K562 (cell line): Measurements from ENCODE around the gene LONP1. TPM values are rescaled to one million over a fixed set of nuclear protein-coding genes. Genes with fewer than 3 reads are reported as not detected.
A peak's percentile ranks its signal among the peaks of the same experiment; 100 is the strongest.

ENCODE experiments used
- AFF4 ChIP-seq: sonication (generic); formaldehyde crosslinking; IDR thresholded peaks from 2 replicates; pipeline ENCODE4 v1.8.0; 2023; ENCODE audit warnings: mild to moderate bottlenecking, missing genetic modification reagents
- ARID4B ChIP-seq: sonication (generic); formaldehyde crosslinking; IDR thresholded peaks from 2 replicates; pipeline ENCODE4 v1.8.0; 2022; ENCODE audit warnings: mild to moderate bottlenecking, missing genetic modification reagents
- ATF1 ChIP-seq, 2 experiments: fragments of 450-650 bp in 1 of 2; IDR thresholded peaks; 2 replicates each; pipeline ENCODE4 v1.6.1; 2016; ENCODE audit warnings: missing compliant biosample characterization in 1 of 2, missing genetic modification characterization in 1 of 2
- ATF3 ChIP-seq, 2 experiments: fragments of 450-650 bp in 1 of 2; sonication (generic) in 1 of 2; formaldehyde crosslinking in 1 of 2; IDR thresholded peaks in 1 of 2; conservative IDR thresholded peaks in 1 of 2; 2 replicates each; pipeline versions ENCODE4 v1.6.1 to v1.8.1; 2016 to 2023; ENCODE audit warnings: mild to moderate bottlenecking in 2 of 2, moderate library complexity in 2 of 2, inconsistent platforms in 1 of 2, missing genetic modification reagents in 1 of 2
- CBFA2T2 ChIP-seq: fragments of 450-650 bp; conservative IDR thresholded peaks from 2 replicates; pipeline ENCODE4 v1.6.1; 2017; ENCODE audit warnings: mild to moderate bottlenecking
- EGR1 ChIP-seq: fragments of 450-650 bp; conservative IDR thresholded peaks from 2 replicates; pipeline ENCODE4 v1.6.1; 2017; ENCODE audit warnings: mild to moderate bottlenecking
- FOXP1 ChIP-seq: sonication (generic); formaldehyde crosslinking; IDR thresholded peaks from 2 replicates; pipeline ENCODE4 v1.8.0; 2022; ENCODE audit warnings: mild to moderate bottlenecking, missing genetic modification reagents
- HSF4 ChIP-seq: fragments of 250-450 bp; sonication (Bioruptor Pico); IDR thresholded peaks from 2 replicates; pipeline ENCODE4 v2.1.2; 2022; ENCODE audit warnings: mild to moderate bottlenecking, moderate library complexity, borderline replicate concordance
- MAFF ChIP-seq: IDR thresholded peaks from 2 replicates; pipeline ENCODE4 v1.6.1; 2012; ENCODE audit warnings: low read length, improper control_type of control experiment
- RBBP5 ChIP-seq: fragments of 200-600 bp; sonication (generic); IDR thresholded peaks from 2 replicates; pipeline ENCODE4 v1.6.1; 2012; ENCODE audit warnings: borderline replicate concordance, mild to moderate bottlenecking, low read length, control low read depth, inconsistent platforms; ENCODE audit not compliant: insufficient read depth, poor library complexity, severe bottlenecking
- SIN3A ChIP-seq, 2 experiments: fragments of 150-350 bp in 1 of 2; IDR thresholded peaks; 2 replicates each; pipeline ENCODE4 v1.6.1; 2011 to 2016; ENCODE audit warnings: borderline replicate concordance in 2 of 2, low read depth in 2 of 2, low read length in 2 of 2, mild to moderate bottlenecking in 2 of 2, moderate library complexity in 2 of 2; ENCODE audit not compliant: control insufficient read depth in 1 of 2
- USF1 ChIP-seq: sonication (generic); formaldehyde crosslinking; IDR thresholded peaks from 2 replicates; pipeline ENCODE4 v1.9.0; 2022; ENCODE audit warnings: mild to moderate bottlenecking, missing genetic modification reagents
- ZFP36 ChIP-seq: fragments of 150-350 bp; IDR thresholded peaks from 2 replicates; pipeline ENCODE4 v1.6.1; 2018; ENCODE audit warnings: low read length, low read depth; ENCODE audit not compliant: partially characterized antibody
- ZNF707 ChIP-seq: fragments of 250-450 bp; sonication (Bioruptor Pico); conservative IDR thresholded peaks from 2 replicates; pipeline ENCODE4 v1.8.0; 2022; ENCODE audit warnings: inconsistent platforms, mild to moderate bottlenecking, moderate library complexity
- polyA plus RNA-seq, 8 experiments: library from polyadenylated mRNA; depleted of rRNA in 4 of 8; stranded (reverse) in 5 of 8; unstranded in 3 of 8; fragments of >200 nt; fragmentation: Nextera tagmentation in 2 of 8; fragmentation: Illumina TruSeq in 1 of 8; extraction: Ambion mirVana in 2 of 8; extraction: Trizol in 1 of 8; gene quantifications; 2 replicates each; pipeline versions ENCODE4 v1.2.1 to v1.2.3, GENCODE V29; 2011 to 2014; ENCODE audit warnings: inconsistent platforms in 1 of 8, missing spikeins in 1 of 8
- total RNA-seq, 7 experiments: library from RNA; depleted of rRNA in 6 of 7; stranded (reverse); fragments of >200 nt in 6 of 7; fragmentation: Illumina TruSeq in 2 of 7; extraction: Trizol in 2 of 7; gene quantifications; 2 replicates each; pipeline versions ENCODE4 v1.2.1 to v1.2.3, GENCODE V29; 2011 to 2021; ENCODE audit warnings: low replicate concordance in 1 of 7

LONP1 gene
- total and polyA plus RNA-seq, 9 of the 15 experiments (the other 6 are each of a cell fraction or from before 2014, with no cell fraction given), result 1.1 to 238 (median 84.5) TPM

- TF ChIP-seq AFF4 (CRISPR knock-in tag) (no peak), ZFP36 (no peak), HSF4 (CRISPR knock-in tag) (no peak), RBBP5 (peak; percentile 0), ATF3 (IDR thresholded peaks at IDR 0.05) (no peak), ATF3 (CRISPR knock-in tag; conservative IDR thresholded peaks at IDR 0.05) (0 out of 2 replicates have a peak, but pooled peaks have one; percentile 76), ARID4B (no peak), EGR1 (no peak), FOXP1 (CRISPR knock-in tag) (0 out of 2 replicates have a peak, but pooled peaks have one; percentile 16), ZNF707 (no peak), SIN3A (IDR thresholded peaks at IDR 0.05; ENCODE audit: borderline replicate concordance in 2 of 2, control insufficient read depth in 1 of 2, low read depth in 2 of 2, low read length in 2 of 2) (peak in 1 of 2 experiments; percentile 63; a peak in 1 of 4 replicates), ATF1 (CRISPR knock-in tag; IDR thresholded peaks at IDR 0.05) (no peak), ATF1 (tag; IDR thresholded peaks at IDR 0.05) (no peak), CBFA2T2 (no peak), MAFF (no peak), USF1 (CRISPR knock-in tag) (peak; percentile 24; the same call in 1 of the 2 replicates)
Observed at GRCh38 chr19:5679289-5680083, 40.5 kb downstream of the LONP1 start (continued).
